Smooth muscle cell (in vitro differentiated cells): ENCODE data around the gene EVI5. TPM values are rescaled to one million over a fixed set of nuclear protein-coding genes. Genes with fewer than 3 reads are reported as not detected.

ENCODE experiments used
- DNase-seq: peaks from one replicate; lab custom pipeline; 2025; ENCODE audit not compliant: unreplicated experiment; lab: John Stamatoyannopoulos, UW
- H2AFZ ChIP-seq: fragments of 200-600 bp; sonication (generic); 2 replicates; pipeline ENCODE4 v1.6.0; 2016; ENCODE audit warnings: antibody characterized with exemption, low read depth, mild to moderate bottlenecking
- H3F3A ChIP-seq: fragments of 200-600 bp; sonication (generic); 2 replicates; pipeline ENCODE4 v1.6.0; 2017; ENCODE audit warnings: antibody characterized with exemption, low read depth
- H3K27ac ChIP-seq: fragments of 200-600 bp; sonication (generic); 2 replicates; pipeline ENCODE4 v1.5.1; 2016; ENCODE audit warnings: low read depth, mild to moderate bottlenecking
- H3K27me3 ChIP-seq: fragments of 200-600 bp; sonication (generic); 2 replicates; pipeline ENCODE4 v1.6.1; 2016; ENCODE audit warnings: low read depth, mild to moderate bottlenecking
- H3K36me3 ChIP-seq: fragments of 200-600 bp; sonication (generic); 2 replicates; pipeline ENCODE4 v1.5.1; 2016; ENCODE audit warnings: low read depth
- H3K4me1 ChIP-seq: fragments of 200-600 bp; sonication (generic); 2 replicates; pipeline ENCODE4 v1.5.1; 2016; ENCODE audit warnings: low read depth
- H3K4me2 ChIP-seq: fragments of 200-600 bp; sonication (generic); 2 replicates; pipeline ENCODE4 v1.6.0; 2016; ENCODE audit warnings: mild to moderate bottlenecking
- H3K4me3 ChIP-seq: fragments of 200-600 bp; sonication (generic); 2 replicates; pipeline ENCODE4 v1.5.1; 2016; ENCODE audit warnings: mild to moderate bottlenecking
- H3K79me2 ChIP-seq: fragments of 200-600 bp; sonication (generic); 2 replicates; pipeline ENCODE4 v1.6.0; 2016; ENCODE audit warnings: low read depth, mild to moderate bottlenecking
- H3K9ac ChIP-seq: fragments of 200-600 bp; sonication (generic); 2 replicates; pipeline ENCODE4 v1.6.0; 2016; ENCODE audit warnings: low read depth
- H3K9me3 ChIP-seq: fragments of 200-600 bp; sonication (generic); replicated peaks from 2 replicates; pipeline ENCODE4 v1.5.1; 2016; ENCODE audit warnings: low read depth
- H4K20me1 ChIP-seq: fragments of 200-600 bp; sonication (generic); 2 replicates; pipeline ENCODE4 v1.6.0; 2016; ENCODE audit warnings: low read depth
- WGBS: methylation state at CpG from one replicate; pipeline ENCODE4 v1.1.7; 2016; ENCODE audit warnings: low lambda C conversion rate; 5-methylcytosine and 5-hydroxymethylcytosine counted together
- polyA plus RNA-seq: library from polyadenylated mRNA; unstranded; fragments of >200 nt; fragmentation: Nextera tagmentation; extraction: Ambion mirVana; gene quantifications from 2 replicates; pipeline ENCODE4 v1.2.1, GENCODE V29; 2016
- total RNA-seq: library from RNA; depleted of rRNA; stranded (reverse); fragments of >200 nt; gene quantifications from 2 replicates; pipeline ENCODE4 v1.2.3, GENCODE V29; 2014
- TF ChIP-seq, protein P1 (sequence below): fragments of 200-600 bp; sonication (generic); IDR thresholded peaks from 2 replicates; pipeline ENCODE4 v1.5.1; 2017; ENCODE audit warnings: borderline replicate concordance, mild to moderate bottlenecking, antibody characterized with exemption; ENCODE audit not compliant: insufficient read depth, poor library complexity, severe bottlenecking

EVI5 gene
- total and polyA plus RNA-seq, 2 experiments from 2014 or later = 35.4 to 47.6 TPM

DNA sequence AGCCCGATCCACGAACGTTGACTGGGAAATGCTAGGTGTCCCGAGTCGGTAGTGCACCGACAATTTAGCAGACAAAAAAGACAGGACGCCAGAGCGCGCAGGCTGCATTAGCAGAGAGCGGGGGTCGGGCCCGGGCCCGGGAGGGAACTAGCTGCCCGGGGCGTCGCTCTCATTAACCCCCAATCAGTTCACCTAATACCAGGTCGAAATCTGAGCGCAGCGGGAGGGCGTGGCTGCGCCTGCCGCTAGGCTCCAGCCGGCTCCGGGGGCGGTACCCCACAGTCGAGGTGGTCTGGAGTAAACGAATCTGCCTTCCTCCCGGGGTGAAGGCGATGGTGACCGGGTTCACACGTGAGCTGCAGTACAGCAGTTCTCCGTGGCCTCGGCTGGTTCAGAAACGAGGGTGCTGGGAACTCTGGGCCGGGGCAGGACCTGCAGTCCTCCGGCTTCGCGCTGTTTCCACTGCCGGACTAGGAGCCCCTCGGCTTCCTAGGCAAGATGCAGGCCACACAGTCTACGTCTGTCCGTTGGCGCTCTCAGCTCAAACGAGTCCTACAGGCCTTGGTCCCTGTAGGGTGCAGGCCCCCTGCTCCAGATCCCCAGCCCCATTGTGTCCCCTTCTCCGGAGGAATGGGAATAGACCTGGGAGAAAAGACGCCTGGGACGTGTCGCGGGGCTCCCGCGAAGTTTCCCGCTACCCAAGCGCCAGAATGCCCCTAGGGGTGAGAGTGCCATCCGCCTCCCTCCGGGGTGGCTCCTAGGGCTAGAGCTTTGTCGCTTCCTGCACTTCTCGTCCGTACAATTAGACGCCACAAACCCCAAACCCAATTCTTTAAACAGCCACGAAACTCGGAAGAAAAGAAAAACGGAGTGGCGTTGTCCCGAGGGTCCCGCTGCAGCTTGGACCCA, 300.2 kb downstream of the EVI5 start:
- H3K4me2 ChIP-seq = peak overlapping the region; percentile 93
- peaks cover 11% of the 10 kb centered on the region for H4K20me1 ChIP-seq
- H3K27ac ChIP-seq = no peak overlapping the region
- peaks cover 100% of the 10 kb centered on the region for H3K27me3 ChIP-seq
- no peak for DNase-seq
- H2AFZ ChIP-seq = no peak overlapping the region
- 2% methylated on average over 64 of the region's 65 CpGs for WGBS
- peaks cover 50% of the 10 kb centered on the region for H3K4me1 ChIP-seq
- peak overlapping the region; percentile 54 for H3K4me3 ChIP-seq
- no peaks in the 10 kb centered on the region for H3F3A ChIP-seq
- no peaks in the 10 kb centered on the region for H3K79me2 ChIP-seq
- TF ChIP-seq, protein P1, sequence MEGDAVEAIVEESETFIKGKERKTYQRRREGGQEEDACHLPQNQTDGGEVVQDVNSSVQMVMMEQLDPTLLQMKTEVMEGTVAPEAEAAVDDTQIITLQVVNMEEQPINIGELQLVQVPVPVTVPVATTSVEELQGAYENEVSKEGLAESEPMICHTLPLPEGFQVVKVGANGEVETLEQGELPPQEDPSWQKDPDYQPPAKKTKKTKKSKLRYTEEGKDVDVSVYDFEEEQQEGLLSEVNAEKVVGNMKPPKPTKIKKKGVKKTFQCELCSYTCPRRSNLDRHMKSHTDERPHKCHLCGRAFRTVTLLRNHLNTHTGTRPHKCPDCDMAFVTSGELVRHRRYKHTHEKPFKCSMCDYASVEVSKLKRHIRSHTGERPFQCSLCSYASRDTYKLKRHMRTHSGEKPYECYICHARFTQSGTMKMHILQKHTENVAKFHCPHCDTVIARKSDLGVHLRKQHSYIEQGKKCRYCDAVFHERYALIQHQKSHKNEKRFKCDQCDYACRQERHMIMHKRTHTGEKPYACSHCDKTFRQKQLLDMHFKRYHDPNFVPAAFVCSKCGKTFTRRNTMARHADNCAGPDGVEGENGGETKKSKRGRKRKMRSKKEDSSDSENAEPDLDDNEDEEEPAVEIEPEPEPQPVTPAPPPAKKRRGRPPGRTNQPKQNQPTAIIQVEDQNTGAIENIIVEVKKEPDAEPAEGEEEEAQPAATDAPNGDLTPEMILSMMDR = no peak
- no peaks in the 10 kb centered on the region for H3K9me3 ChIP-seq
- no peaks in the 10 kb centered on the region for H3K36me3 ChIP-seq
- H3K9ac ChIP-seq = no peak overlapping the region

DNA sequence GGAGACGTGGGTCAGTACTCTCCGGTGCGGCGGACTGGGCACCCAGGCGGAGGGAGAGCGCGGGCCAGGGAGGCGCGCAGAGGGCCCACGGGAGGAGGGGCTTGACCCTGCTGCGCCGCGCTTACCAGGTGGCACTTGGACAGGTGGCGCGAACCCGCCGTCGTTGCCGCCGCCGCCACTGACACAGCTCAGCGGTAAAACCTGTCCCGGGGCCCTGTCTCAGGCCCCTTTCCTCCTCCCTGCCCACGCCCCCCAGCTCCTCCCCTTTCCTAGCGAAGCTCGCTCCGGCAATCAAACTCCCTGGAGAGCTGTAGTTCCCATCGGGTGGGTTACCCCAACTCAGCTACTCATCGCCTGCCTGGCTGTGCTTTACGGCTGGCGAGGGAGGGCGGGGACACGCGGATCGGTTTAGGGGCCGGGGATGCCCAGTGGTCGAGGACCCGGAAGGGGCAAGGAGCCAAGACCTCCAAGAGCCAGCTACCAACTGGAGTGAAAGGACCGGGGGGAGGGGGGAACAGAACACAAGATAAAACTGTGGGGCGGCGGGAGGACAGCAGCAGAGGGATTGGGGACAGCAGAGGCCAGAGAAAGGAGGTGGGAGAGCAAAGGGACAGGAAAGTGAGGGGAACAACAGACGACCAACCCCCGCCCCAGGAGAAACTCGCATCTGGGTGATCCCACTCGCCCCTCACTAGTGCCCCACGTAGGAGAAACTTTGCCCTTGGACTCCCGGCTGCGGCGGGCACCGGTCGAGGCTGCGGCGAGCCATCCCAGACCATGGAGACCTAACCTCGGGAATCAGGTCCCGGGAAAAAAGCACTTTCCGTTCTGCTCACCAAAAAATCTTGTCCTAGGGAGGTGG, 301.1 kb downstream of the EVI5 start:
- no peak for DNase-seq
- no peak overlapping the region for H2AFZ ChIP-seq
- no peaks in the 10 kb centered on the region for H3F3A ChIP-seq
- peaks cover 100% of the 10 kb centered on the region for H3K27me3 ChIP-seq
- H3K9ac ChIP-seq = no peak overlapping the region
- H3K4me3 ChIP-seq = peak overlapping the region; percentile 54
- no peaks in the 10 kb centered on the region for H3K36me3 ChIP-seq
- peaks cover 50% of the 10 kb centered on the region for H3K4me1 ChIP-seq
- TF ChIP-seq, protein P1 = no peak
- H3K79me2 ChIP-seq = no peaks in the 10 kb centered on the region
- H3K9me3 ChIP-seq = no peaks in the 10 kb centered on the region
- H3K27ac ChIP-seq = no peak overlapping the region
- peaks cover 11% of the 10 kb centered on the region for H4K20me1 ChIP-seq
- H3K4me2 ChIP-seq = peak overlapping the region; percentile 93
- WGBS = 1% methylated on average over 42 of the region's 56 CpGs

DNA sequence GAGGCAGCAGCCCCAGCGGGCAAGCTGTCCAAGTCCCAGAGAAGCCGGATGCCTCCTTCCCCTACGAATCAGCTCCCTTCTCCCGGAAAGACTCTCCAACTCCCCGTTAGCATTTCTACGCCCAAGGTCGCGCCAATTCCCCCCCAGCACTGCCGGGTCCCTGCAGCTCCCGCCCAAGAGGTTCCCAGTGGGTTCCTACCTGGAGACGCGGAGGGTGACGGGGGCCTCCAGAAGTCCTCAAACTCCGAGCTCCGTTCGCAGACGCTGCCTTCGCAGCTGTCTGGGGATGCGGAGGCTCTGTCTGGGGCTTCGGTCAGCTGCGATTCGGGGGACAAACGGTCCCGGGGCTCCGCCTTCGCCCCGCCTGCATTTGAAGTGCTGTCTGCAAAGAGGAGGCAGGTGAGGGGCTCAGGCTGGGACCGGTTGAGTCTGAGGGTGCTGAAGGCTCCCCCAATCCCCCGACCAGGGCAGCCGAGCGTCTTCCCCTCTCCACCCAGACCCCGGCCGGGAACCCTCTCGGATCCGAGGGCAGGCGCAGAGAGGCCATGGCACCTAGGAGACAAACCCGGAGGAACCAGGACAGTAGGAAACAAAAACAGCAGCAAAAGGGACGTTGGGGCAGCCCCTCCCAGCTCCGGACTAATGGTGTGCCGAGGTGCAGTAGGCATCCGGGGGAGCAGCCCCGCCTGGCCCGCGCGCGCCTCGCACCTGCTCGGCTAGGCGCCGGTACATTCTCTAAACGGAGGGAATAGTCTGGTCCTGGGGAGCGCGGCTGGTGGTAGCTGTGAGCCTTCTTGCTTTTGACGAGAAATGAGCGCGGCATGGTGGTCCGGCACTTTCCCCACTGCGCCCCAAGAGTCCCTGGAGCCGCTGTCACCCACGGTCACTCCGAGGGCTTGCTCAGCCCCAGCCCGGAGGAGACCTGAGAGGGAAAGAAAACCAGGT, 302.0 kb downstream of the EVI5 start:
- Histone ChIP-seq H2AFZ (no peak overlapping the region), H3K9me3 (no peaks in the 10 kb centered on the region), H3F3A (no peaks in the 10 kb centered on the region), H3K4me1 (peaks cover 50% of the 10 kb centered on the region), H4K20me1 (peaks cover 11% of the 10 kb centered on the region), H3K4me3 (peak overlapping the region; percentile 11), H3K27me3 (peaks cover 100% of the 10 kb centered on the region), H3K79me2 (no peaks in the 10 kb centered on the region), H3K9ac (no peak overlapping the region), H3K36me3 (no peaks in the 10 kb centered on the region), H3K27ac (no peak overlapping the region), H3K4me2 (peak overlapping the region; percentile 93)
- DNase-seq = no peak
- WGBS = 4% methylated on average over 62 of the region's 62 CpGs
- TF ChIP-seq, protein P1 = no peak
